ENCODE results near the gene EOLA2. TPM values are rescaled to one million over a fixed set of nuclear protein-coding genes. Genes with fewer than 3 reads are reported as not detected.
"Not testable (repeated sequence)": the region's sequence is repeated elsewhere in the genome, so short reads cannot be mapped to it uniquely, and the experiment has no call there.

The EOLA2 gene
- total and polyA plus RNA-seq, 4 donors: 14.0 to 51.8 (median 31.2) TPM

GRCh38 chrX:149950681-149951080 lies 12.4 kb upstream of the EOLA2 start:
- intact Hi-C loops (cut with DNase I): loop anchor here (5.0 to 10.0 kb wide), 2 partner anchors 412 to 414 kb away; partner anchors contain the start of gene MAMLD1 (in 2 of the 2)
- WGBS, 2 donors: 0 to 14% methylated on average over 1 of the region's 1 CpG
- ATAC-seq (ENCODE audit: low FRiP score) (no peak), DNase-seq (no peak)
- no peaks in the 10 kb centered on the region for H3K27me3 ChIP-seq (ENCODE audit: control insufficient read depth in 1 of 2, insufficient read depth in 2 of 2, low read length in 1 of 2)
- no peaks in the 10 kb centered on the region for H3K4me1 ChIP-seq (ENCODE audit: control insufficient read depth in 1 of 2, insufficient read depth in 2 of 2, low read length in 2 of 2)
- no peak overlapping the region for H3K4me3 ChIP-seq (ENCODE audit: low read length in 2 of 2)
- no peak overlapping the region for H3K27ac ChIP-seq (ENCODE audit: low read depth in 1 of 2, low read length in 2 of 2)
- H3K36me3 ChIP-seq (ENCODE audit: control insufficient read depth in 1 of 2, insufficient read depth in 2 of 2, low read length in 1 of 2): no peaks in the 10 kb centered on the region
- H3K9me3 ChIP-seq (ENCODE audit: control insufficient read depth, low read length): no peaks in the 10 kb centered on the region

DNA sequence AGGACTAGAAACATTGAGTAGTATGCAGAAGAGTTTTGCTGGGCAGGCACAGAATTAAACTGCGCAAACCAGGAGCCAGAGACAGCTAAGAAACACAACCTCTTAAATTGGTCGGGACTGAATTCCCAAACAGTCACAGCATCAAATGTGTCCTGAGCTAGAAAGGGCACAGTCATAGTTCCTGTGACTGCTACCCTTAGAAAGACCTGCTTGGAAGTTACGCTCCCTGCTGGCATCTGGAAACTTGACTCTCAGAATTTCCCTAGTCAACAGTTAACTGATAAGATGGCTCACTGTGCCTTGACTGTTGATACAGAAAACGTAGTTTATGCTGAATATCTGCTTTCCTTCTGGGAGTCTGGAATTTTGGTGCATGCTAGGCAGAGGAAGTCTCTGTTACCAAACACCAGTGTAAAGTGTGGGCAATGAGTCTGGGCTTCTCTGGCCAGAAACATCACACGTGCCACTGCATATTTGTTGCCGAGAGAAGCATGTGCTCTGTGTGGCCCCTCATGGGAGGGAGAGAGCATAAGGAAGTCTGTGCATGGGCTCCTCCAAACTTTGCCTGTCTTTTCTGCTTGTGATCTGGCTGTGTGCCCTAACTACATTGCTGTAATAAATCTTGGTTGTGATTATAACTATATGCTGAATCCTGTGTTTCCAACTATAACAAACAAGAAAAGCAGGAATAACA lies 11.6 kb upstream of the EOLA2 start:
- DNase-seq (no peak), ATAC-seq (ENCODE audit: low FRiP score) (peak; percentile 19)
- Histone ChIP-seq H3K4me1 (ENCODE audit: control insufficient read depth in 1 of 2, insufficient read depth in 2 of 2, low read length in 2 of 2) (no peaks in the 10 kb centered on the region), H3K4me3 (ENCODE audit: low read length in 2 of 2) (no peak overlapping the region), H3K36me3 (ENCODE audit: control insufficient read depth in 1 of 2, insufficient read depth in 2 of 2, low read length in 1 of 2) (no peaks in the 10 kb centered on the region), H3K27me3 (ENCODE audit: control insufficient read depth in 1 of 2, insufficient read depth in 2 of 2, low read length in 1 of 2) (no peaks in the 10 kb centered on the region), H3K27ac (ENCODE audit: low read depth in 1 of 2, low read length in 2 of 2) (no peak overlapping the region), H3K9me3 (ENCODE audit: control insufficient read depth, low read length) (no peaks in the 10 kb centered on the region)
- intact Hi-C loops (cut with DNase I): loop anchor here (5.0 to 10.0 kb wide), 2 partner anchors 412 to 415 kb away; partner anchors contain the start of gene MAMLD1 (in 2 of the 2)
- 17 to 28% methylated on average over 6 of the region's 6 CpGs for WGBS, 2 donors

- ATAC-seq (ENCODE audit: low FRiP score): no peak
- Histone ChIP-seq H3K9me3 (ENCODE audit: control insufficient read depth, low read length) (no peaks in the 10 kb centered on the region), H3K36me3 (ENCODE audit: control insufficient read depth in 1 of 2, insufficient read depth in 2 of 2, low read length in 1 of 2) (no peaks in the 10 kb centered on the region), H3K4me1 (ENCODE audit: control insufficient read depth in 1 of 2, insufficient read depth in 2 of 2, low read length in 2 of 2) (no peaks in the 10 kb centered on the region), H3K4me3 (ENCODE audit: low read length in 2 of 2) (no peak overlapping the region), H3K27ac (ENCODE audit: low read depth in 1 of 2, low read length in 2 of 2) (no peak overlapping the region), H3K27me3 (ENCODE audit: control insufficient read depth in 1 of 2, insufficient read depth in 2 of 2, low read length in 1 of 2) (no peaks in the 10 kb centered on the region)
- WGBS, 2 donors: 67 to 90% methylated on average over 3 of the region's 3 CpGs
- intact Hi-C loops (cut with DNase I): no loop called here
- DNase-seq: no peak
Measured at GRCh38 chrX:149948016-149948415, 9.7 kb upstream of the EOLA2 start.

DNA sequence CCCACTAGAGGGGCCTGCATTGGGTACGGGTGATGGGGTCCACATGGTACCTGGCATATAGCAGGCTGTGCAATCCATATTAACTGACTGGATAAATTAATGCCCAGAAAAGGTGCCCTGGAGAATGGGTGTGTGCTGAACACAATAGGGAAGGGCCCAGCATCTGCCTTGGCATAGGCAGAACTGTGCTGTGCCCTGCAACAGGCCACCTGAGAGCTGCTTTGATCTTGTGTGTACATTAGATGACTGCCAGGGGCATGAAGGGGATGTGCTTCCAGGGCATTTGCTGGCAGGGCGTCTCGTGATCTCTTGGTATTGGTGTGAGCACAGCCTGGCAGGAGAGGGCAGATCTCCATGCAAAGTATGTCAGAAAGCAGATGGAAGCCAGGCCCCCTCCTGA lies 8.6 kb upstream of the EOLA2 start:
- H3K36me3 ChIP-seq (ENCODE audit: control insufficient read depth in 1 of 2, insufficient read depth in 2 of 2, low read length in 1 of 2); ATAC-seq (ENCODE audit: low FRiP score); intact Hi-C loops (cut with DNase I); H3K27ac ChIP-seq (ENCODE audit: low read depth in 1 of 2, low read length in 2 of 2); H3K27me3 ChIP-seq (ENCODE audit: control insufficient read depth in 1 of 2, insufficient read depth in 2 of 2, low read length in 1 of 2); H3K9me3 ChIP-seq (ENCODE audit: control insufficient read depth, low read length); H3K4me3 ChIP-seq (ENCODE audit: low read length in 2 of 2); DNase-seq; H3K4me1 ChIP-seq (ENCODE audit: control insufficient read depth in 1 of 2, insufficient read depth in 2 of 2, low read length in 2 of 2): not testable (repeated sequence)
- no CpG with 5 or more reads among the region's 3 CpGs for WGBS, 2 donors

DNA sequence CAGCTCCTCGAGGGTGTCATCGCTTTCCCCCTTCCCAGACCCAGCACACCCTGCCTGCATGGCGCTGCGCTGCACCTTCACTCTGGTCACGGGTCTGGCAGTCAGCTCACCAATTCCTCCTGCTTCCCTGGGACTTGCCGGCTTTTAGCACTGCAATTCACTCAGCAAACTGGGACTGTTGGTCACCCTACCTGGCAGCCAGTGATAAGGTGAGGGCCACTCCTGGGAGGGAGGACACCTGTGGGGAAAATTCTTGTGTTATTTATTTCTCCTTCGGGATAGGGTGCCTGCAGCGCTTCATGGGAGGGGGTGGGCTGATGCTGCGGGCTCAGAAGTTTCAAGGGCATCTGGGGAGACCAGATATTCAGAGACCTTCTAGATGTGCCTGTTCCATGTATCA lies 7.5 kb upstream of the EOLA2 start:
- H3K36me3 ChIP-seq (ENCODE audit: control insufficient read depth in 1 of 2, insufficient read depth in 2 of 2, low read length in 1 of 2); H3K9me3 ChIP-seq (ENCODE audit: control insufficient read depth, low read length); H3K27me3 ChIP-seq (ENCODE audit: control insufficient read depth in 1 of 2, insufficient read depth in 2 of 2, low read length in 1 of 2); H3K4me1 ChIP-seq (ENCODE audit: control insufficient read depth in 1 of 2, insufficient read depth in 2 of 2, low read length in 2 of 2); H3K4me3 ChIP-seq (ENCODE audit: low read length in 2 of 2); H3K27ac ChIP-seq (ENCODE audit: low read depth in 1 of 2, low read length in 2 of 2); intact Hi-C loops (cut with DNase I); ATAC-seq (ENCODE audit: low FRiP score); DNase-seq: not testable (repeated sequence)
- WGBS, 2 donors: 83 to 93% methylated on average over 7 to 8 of the region's 9 CpGs

DNA sequence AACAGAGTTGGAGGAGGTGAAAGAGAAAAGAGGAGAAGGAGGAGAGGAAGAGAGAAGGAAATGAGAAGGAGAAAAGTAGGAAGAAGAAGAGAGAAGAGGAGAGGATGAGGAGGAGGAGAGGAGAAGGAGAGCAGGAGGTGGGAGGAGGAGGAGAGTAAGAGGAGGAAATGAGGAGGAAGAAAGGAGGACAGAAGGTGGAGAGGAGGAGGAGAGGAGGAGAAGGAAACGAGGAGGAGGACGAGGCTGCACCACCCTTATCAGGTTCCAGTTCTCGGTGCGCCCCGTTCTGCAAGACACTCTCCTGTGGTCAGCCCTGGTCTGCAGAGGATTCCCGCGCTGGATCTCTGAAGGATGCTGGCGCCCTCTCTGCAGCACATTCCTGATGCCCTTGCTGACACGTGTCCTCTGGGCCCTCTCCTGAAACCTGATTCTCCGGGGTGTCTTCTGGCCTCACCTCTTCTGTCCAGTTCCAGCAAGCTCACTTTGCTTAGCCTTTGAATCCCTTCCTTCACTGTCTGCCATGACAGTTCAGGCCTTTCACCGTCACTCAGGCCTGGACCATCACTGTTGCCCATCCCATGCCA lies 6.9 kb upstream of the EOLA2 start:
- H3K27ac ChIP-seq (ENCODE audit: low read depth in 1 of 2, low read length in 2 of 2); H3K27me3 ChIP-seq (ENCODE audit: control insufficient read depth in 1 of 2, insufficient read depth in 2 of 2, low read length in 1 of 2); ATAC-seq (ENCODE audit: low FRiP score); H3K4me1 ChIP-seq (ENCODE audit: control insufficient read depth in 1 of 2, insufficient read depth in 2 of 2, low read length in 2 of 2); H3K36me3 ChIP-seq (ENCODE audit: control insufficient read depth in 1 of 2, insufficient read depth in 2 of 2, low read length in 1 of 2); intact Hi-C loops (cut with DNase I); DNase-seq; H3K4me3 ChIP-seq (ENCODE audit: low read length in 2 of 2); H3K9me3 ChIP-seq (ENCODE audit: control insufficient read depth, low read length): not testable (repeated sequence)
- WGBS, 2 donors: 81 to 84% methylated on average over 11 of the region's 11 CpGs

GRCh38 chrX:149940674-149941024 lies 2.4 kb upstream of the EOLA2 start:
- H3K36me3 ChIP-seq (ENCODE audit: control insufficient read depth in 1 of 2, insufficient read depth in 2 of 2, low read length in 1 of 2); H3K27me3 ChIP-seq (ENCODE audit: control insufficient read depth in 1 of 2, insufficient read depth in 2 of 2, low read length in 1 of 2); H3K4me3 ChIP-seq (ENCODE audit: low read length in 2 of 2); DNase-seq; intact Hi-C loops (cut with DNase I); H3K9me3 ChIP-seq (ENCODE audit: control insufficient read depth, low read length); ATAC-seq (ENCODE audit: low FRiP score); H3K4me1 ChIP-seq (ENCODE audit: control insufficient read depth in 1 of 2, insufficient read depth in 2 of 2, low read length in 2 of 2): not testable (repeated sequence)
- WGBS, 2 donors: 3 to 31% methylated on average over 10 of the region's 11 CpGs
- H3K27ac ChIP-seq (ENCODE audit: low read depth in 1 of 2, low read length in 2 of 2): peak overlapping the region in 1 of 2 donors; percentile 15

DNA sequence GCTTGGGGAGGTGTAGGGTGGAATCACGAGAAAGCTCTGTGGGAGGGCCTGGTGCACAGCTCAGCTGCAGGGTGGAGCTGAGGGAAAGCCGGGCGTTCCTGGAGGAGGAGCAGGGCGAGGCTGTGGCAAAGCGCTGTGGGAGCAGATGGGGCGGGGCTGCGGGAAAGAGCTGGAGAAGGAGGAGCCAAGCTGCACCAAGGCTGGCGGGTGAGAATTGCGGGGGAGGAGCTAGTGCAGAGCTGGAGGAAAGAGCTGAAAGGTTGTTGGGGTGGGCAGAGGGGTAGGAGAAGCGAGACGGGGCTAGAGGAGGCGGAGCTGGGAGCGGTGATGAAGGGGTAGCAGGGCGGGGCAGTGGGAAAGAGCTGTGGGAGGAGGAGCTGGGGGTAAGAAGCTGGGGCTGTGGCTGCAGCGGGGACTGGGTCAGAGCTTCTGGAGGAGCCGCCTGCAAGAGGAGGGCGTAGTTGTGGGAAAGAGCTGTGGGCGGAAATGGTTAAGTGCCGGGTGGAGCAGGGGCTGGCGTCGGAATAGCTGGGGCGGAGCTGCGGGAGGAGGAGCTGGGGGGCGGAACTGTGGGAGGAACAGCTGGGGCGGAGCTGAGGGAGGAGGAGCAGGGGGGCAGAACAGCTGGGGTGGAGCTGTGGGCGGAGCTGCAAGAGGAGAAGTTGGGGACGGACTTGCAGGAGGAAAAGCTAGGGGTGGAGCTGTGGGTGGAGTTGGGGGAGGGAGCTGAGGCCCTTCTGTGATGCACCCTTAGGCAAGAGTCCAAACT lies 1.8 kb upstream of the EOLA2 start:
- ATAC-seq (ENCODE audit: low FRiP score) (peak; percentile 87), DNase-seq (peak; percentile 96 to 97)
- intact Hi-C loops (cut with DNase I): no loop called here
- Histone ChIP-seq H3K36me3 (ENCODE audit: control insufficient read depth in 1 of 2, insufficient read depth in 2 of 2, low read length in 1 of 2) (no peaks in the 10 kb centered on the region), H3K4me3 (ENCODE audit: low read length in 2 of 2) (peak overlapping the region; percentile 17 to 47), H3K27me3 (ENCODE audit: control insufficient read depth in 1 of 2, insufficient read depth in 2 of 2, low read length in 1 of 2) (no peaks in the 10 kb centered on the region), H3K4me1 (ENCODE audit: control insufficient read depth in 1 of 2, insufficient read depth in 2 of 2, low read length in 2 of 2) (no peaks in the 10 kb centered on the region), H3K9me3 (ENCODE audit: control insufficient read depth, low read length) (no peaks in the 10 kb centered on the region), H3K27ac (ENCODE audit: low read depth in 1 of 2, low read length in 2 of 2) (peak overlapping the region in 1 of 2 donors; percentile 83)
- WGBS, 2 donors: 1 to 43% methylated on average over 23 to 27 of the region's 27 CpGs

DNA sequence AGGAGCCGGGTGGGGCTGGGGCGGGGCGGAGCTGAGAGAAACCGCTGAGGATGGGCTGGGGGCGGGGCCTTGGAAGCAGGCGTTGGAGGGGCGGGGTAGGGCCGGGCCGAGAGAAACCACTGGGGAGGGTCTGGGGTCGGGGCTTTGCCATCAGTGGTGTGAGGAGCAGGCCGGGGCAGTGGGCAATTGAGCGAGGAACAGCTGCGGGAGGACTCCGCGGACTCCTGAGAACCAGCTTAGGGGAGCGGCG lies 1.3 kb upstream of the EOLA2 start:
- H3K27me3 ChIP-seq (ENCODE audit: control insufficient read depth in 1 of 2, insufficient read depth in 2 of 2, low read length in 1 of 2): no peaks in the 10 kb centered on the region
- H3K27ac ChIP-seq (ENCODE audit: low read depth in 1 of 2, low read length in 2 of 2): peak overlapping the region in 1 of 2 donors; percentile 83
- intact Hi-C loops (cut with DNase I): no loop called here
- no peak for DNase-seq
- no peaks in the 10 kb centered on the region for H3K36me3 ChIP-seq (ENCODE audit: control insufficient read depth in 1 of 2, insufficient read depth in 2 of 2, low read length in 1 of 2)
- 0 to 43% methylated on average over 16 to 17 of the region's 17 CpGs for WGBS, 2 donors
- no peaks in the 10 kb centered on the region for H3K9me3 ChIP-seq (ENCODE audit: control insufficient read depth, low read length)
- peak overlapping the region in 1 of 2 donors; percentile 17 for H3K4me3 ChIP-seq (ENCODE audit: low read length in 2 of 2)
- no peak for ATAC-seq (ENCODE audit: low FRiP score)
- no peaks in the 10 kb centered on the region for H3K4me1 ChIP-seq (ENCODE audit: control insufficient read depth in 1 of 2, insufficient read depth in 2 of 2, low read length in 2 of 2)

Measured in aorta (tissue), 5 donors.